MM.1S (cell line): ENCODE measurements around the gene AKTIP.

Source experiments
- DNase-seq: peaks from one replicate; pipeline ENCODE4 v3.0.0-alpha.2; 2015
- H2AFZ ChIP-seq: fragments of 300-600 bp; sonication (generic); 2 replicates; pipeline ENCODE4 v1.6.0; 2016; ENCODE audit warnings: antibody characterized with exemption, low read length
- H3F3A ChIP-seq: fragments of 300-600 bp; sonication (generic); 2 replicates; pipeline ENCODE4 v1.6.1; 2016; ENCODE audit warnings: mild to moderate bottlenecking, antibody characterized with exemption, low read length, moderate library complexity, mixed read lengths; ENCODE audit not compliant: insufficient read depth
- H3K27ac ChIP-seq: fragments of 300-600 bp; sonication (generic); 2 replicates; pipeline ENCODE4 v1.5.1; 2016; ENCODE audit warnings: mild to moderate bottlenecking, low read length
- H3K27me3 ChIP-seq: fragments of 300-600 bp; sonication (generic); replicated peaks from 2 replicates; pipeline ENCODE4 v1.6.0; 2016; ENCODE audit warnings: low read length; ENCODE audit not compliant: insufficient read depth
- H3K36me3 ChIP-seq: fragments of 300-600 bp; sonication (generic); replicated peaks from 2 replicates; pipeline ENCODE4 v1.6.1; 2016; ENCODE audit warnings: mild to moderate bottlenecking, low read length, mixed read lengths; ENCODE audit not compliant: insufficient read depth
- H3K4me1 ChIP-seq: fragments of 300-600 bp; sonication (generic); 2 replicates; pipeline ENCODE4 v1.6.1; 2016; ENCODE audit warnings: low read length, mixed read lengths
- H3K4me2 ChIP-seq: fragments of 300-600 bp; sonication (generic); 2 replicates; pipeline ENCODE4 v1.6.0; 2016; ENCODE audit warnings: low read depth, low read length
- H3K4me3 ChIP-seq: fragments of 300-600 bp; sonication (generic); 2 replicates; pipeline ENCODE4 v1.5.1; 2016; ENCODE audit warnings: low read length, mixed read lengths
- H3K79me2 ChIP-seq: fragments of 300-600 bp; sonication (generic); 2 replicates; pipeline ENCODE4 v1.6.1; 2016; ENCODE audit warnings: mixed run types, low read length, mixed read lengths
- H3K9ac ChIP-seq: fragments of 300-600 bp; sonication (generic); 2 replicates; pipeline ENCODE4 v1.6.1; 2016; ENCODE audit warnings: low read length, mixed read lengths
- H3K9me2 ChIP-seq: fragments of 300-600 bp; sonication (generic); replicated peaks from 2 replicates; pipeline ENCODE4 v1.6.1; 2016; ENCODE audit warnings: mild to moderate bottlenecking, low read length, mixed read lengths; ENCODE audit not compliant: insufficient read depth
- H3K9me3 ChIP-seq: fragments of 300-600 bp; sonication (generic); replicated peaks from 2 replicates; pipeline ENCODE4 v1.6.1; 2016; ENCODE audit warnings: mild to moderate bottlenecking, low read length, mixed read lengths; ENCODE audit not compliant: insufficient read depth
- H4K20me1 ChIP-seq: fragments of 300-600 bp; sonication (generic); 2 replicates; pipeline ENCODE4 v1.6.1; 2016; ENCODE audit warnings: mild to moderate bottlenecking, low read length, moderate library complexity, mixed read lengths; ENCODE audit not compliant: insufficient read depth
- EZH2 ChIP-seq: fragments of 300-600 bp; sonication (generic); optimal IDR thresholded peaks from 2 replicates; pipeline ENCODE3; 2017; ENCODE audit warnings: low read depth, mild to moderate bottlenecking, antibody characterized with exemption, low read length, mixed read lengths
- EZH2phosphoT487 ChIP-seq: fragments of 300-600 bp; sonication (generic); IDR thresholded peaks from 2 replicates; pipeline ENCODE4 v1.6.1; 2018; ENCODE audit warnings: antibody characterized with exemption, low read length
- TF ChIP-seq, protein P1 (sequence below): fragments of 300-600 bp; sonication (generic); IDR thresholded peaks from 2 replicates; pipeline ENCODE4 v1.5.1; 2016; ENCODE audit warnings: antibody characterized with exemption, low read length, mixed read lengths

AKTIP gene

GRCh38 chr16:53446090-53446489, 56.9 kb downstream of the AKTIP start:
- Histone ChIP-seq H3K9ac (no peak overlapping the region), H2AFZ (no peak overlapping the region), H3K27me3 (no peaks in the 10 kb centered on the region), H3K4me3 (no peak overlapping the region), H3K4me1 (no peaks in the 10 kb centered on the region), H3K9me2 (no peaks in the 10 kb centered on the region), H3F3A (no peaks in the 10 kb centered on the region; the same call in 1 of the 2 replicates), H3K79me2 (no peaks in the 10 kb centered on the region; the same call in 1 of the 2 replicates), H3K9me3 (no peaks in the 10 kb centered on the region), H3K4me2 (no peak overlapping the region), H4K20me1 (no peaks in the 10 kb centered on the region), H3K27ac (no peak overlapping the region), H3K36me3 (no peaks in the 10 kb centered on the region)
- peak; percentile 4 for DNase-seq
- TF ChIP-seq EZH2 (no peak), EZH2phosphoT487 (no peak)
- TF ChIP-seq, protein P1, sequence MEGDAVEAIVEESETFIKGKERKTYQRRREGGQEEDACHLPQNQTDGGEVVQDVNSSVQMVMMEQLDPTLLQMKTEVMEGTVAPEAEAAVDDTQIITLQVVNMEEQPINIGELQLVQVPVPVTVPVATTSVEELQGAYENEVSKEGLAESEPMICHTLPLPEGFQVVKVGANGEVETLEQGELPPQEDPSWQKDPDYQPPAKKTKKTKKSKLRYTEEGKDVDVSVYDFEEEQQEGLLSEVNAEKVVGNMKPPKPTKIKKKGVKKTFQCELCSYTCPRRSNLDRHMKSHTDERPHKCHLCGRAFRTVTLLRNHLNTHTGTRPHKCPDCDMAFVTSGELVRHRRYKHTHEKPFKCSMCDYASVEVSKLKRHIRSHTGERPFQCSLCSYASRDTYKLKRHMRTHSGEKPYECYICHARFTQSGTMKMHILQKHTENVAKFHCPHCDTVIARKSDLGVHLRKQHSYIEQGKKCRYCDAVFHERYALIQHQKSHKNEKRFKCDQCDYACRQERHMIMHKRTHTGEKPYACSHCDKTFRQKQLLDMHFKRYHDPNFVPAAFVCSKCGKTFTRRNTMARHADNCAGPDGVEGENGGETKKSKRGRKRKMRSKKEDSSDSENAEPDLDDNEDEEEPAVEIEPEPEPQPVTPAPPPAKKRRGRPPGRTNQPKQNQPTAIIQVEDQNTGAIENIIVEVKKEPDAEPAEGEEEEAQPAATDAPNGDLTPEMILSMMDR: no peak

DNA sequence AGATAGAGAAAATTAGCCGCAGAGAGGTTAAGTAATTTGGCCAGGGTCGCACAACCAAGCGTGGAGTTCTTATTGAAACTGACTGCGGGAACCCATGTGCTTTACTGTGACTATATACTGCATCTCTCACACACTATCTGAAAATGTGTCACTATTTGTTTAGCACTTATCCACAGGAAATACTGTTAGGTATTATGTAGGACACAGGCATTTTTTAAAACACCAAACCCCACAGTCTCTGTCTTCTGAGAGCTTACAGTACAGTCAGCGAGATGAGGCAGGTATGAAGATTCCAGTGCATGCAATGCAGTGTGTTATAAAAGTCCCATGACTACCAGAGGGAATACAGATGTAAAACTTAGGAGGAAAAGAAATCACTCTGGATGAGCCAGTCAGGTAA, 57.5 kb downstream of the AKTIP start:
- Histone ChIP-seq H3K9me2 (no peaks in the 10 kb centered on the region), H3K36me3 (no peaks in the 10 kb centered on the region), H3K4me1 (no peaks in the 10 kb centered on the region), H3K79me2 (no peaks in the 10 kb centered on the region; the same call in 1 of the 2 replicates), H3K9me3 (no peaks in the 10 kb centered on the region), H2AFZ (no peak overlapping the region), H3K27me3 (no peaks in the 10 kb centered on the region), H3F3A (no peaks in the 10 kb centered on the region; the same call in 1 of the 2 replicates), H4K20me1 (no peaks in the 10 kb centered on the region), H3K27ac (no peak overlapping the region), H3K4me2 (no peak overlapping the region), H3K9ac (no peak overlapping the region), H3K4me3 (no peak overlapping the region)
- DNase-seq: no peak
- TF ChIP-seq EZH2phosphoT487: no peak
- TF ChIP-seq, protein P1: no peak
- no peak for TF ChIP-seq EZH2
